ENCODE results near the gene AKNA. TPM values are rescaled to one million over a fixed set of nuclear protein-coding genes. Genes with fewer than 3 reads are reported as not detected.
"Not testable (repeated sequence)": the region's sequence is repeated elsewhere in the genome, so short reads cannot be mapped to it uniquely, and the experiment has no call there.

The AKNA gene
- total and polyA plus RNA-seq, 7 donors = 9.9 to 81.6 (median 16.9) TPM

DNA sequence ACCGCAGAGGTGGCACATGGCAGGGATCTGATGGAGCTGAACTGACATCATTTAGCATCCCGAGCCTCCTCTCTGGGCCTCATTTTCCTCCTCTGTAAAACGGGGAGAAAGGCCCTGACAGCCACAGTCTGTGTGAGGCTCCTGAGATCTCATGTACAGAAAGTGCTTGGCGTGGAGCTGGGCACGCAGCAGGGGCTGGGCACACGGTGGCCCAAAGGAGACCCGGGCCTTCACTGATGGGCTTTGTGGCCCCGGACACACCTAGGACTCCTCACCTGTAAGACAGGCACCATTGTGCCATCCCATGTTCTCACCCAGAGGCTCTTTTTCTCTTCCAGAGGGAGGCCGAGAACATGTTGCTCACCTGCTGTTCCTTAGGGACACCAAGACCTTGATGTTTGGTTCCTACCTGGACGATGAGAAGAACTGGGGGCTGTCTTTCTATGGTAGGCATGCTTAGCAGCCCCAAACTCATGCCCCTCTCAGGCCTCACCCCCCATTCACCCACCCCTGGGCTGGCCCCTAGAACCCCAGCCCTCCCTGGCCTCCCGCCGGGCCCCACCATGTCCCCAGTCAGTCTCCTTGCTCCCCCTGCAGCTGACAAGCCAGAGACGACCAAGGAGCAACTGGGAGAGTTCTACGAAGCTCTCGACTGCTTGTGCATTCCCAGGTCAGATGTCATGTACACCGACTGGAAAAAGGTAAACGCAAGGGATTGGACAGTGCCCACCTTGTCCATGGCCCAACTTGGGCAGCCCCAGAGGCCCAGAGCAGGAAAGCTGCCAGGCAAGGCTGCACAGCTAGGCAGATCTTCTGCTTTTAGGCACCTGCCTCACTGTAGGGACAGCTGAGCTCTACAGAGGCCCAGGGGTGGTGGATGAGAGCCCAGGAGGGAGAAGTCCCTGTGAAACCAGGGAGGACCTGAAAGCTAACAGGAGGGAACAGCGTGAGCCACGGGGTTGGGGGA lies 56.3 kb downstream of the AKNA start:
- H3K4me3 ChIP-seq; H3K27ac ChIP-seq; H3K36me3 ChIP-seq; H3K27me3 ChIP-seq; H3K9me3 ChIP-seq; intact Hi-C loops (cut with DNase I); H3K4me1 ChIP-seq; DNase-seq: not testable (repeated sequence)
- WGBS, 2 donors = 60 to 73% methylated on average over 15 of the region's 19 CpGs

DNA sequence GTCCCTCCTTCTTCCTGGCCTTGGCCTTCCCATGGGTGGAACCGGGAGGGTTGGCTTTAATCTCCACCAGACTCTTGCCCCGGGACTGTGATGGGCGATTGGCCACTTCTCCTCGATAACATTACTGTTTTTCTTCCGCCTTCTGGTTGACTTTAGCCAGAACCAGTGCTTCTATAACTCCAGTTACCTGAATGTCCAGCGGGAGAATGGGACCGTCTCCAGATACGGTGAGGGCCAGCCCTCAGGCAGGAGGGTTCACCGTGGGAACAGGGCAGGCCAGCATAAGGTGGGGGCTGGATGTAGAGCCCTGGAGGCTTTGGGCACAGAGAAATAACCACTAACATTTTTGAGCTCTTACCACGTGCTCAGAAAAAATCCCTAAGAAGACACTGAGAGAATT lies 57.1 kb downstream of the AKNA start:
- TF ChIP-seq, protein P1, sequence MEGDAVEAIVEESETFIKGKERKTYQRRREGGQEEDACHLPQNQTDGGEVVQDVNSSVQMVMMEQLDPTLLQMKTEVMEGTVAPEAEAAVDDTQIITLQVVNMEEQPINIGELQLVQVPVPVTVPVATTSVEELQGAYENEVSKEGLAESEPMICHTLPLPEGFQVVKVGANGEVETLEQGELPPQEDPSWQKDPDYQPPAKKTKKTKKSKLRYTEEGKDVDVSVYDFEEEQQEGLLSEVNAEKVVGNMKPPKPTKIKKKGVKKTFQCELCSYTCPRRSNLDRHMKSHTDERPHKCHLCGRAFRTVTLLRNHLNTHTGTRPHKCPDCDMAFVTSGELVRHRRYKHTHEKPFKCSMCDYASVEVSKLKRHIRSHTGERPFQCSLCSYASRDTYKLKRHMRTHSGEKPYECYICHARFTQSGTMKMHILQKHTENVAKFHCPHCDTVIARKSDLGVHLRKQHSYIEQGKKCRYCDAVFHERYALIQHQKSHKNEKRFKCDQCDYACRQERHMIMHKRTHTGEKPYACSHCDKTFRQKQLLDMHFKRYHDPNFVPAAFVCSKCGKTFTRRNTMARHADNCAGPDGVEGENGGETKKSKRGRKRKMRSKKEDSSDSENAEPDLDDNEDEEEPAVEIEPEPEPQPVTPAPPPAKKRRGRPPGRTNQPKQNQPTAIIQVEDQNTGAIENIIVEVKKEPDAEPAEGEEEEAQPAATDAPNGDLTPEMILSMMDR (IDR thresholded peaks at IDR 0.05) = no peak
- no peak for TF ChIP-seq EP300 (IDR thresholded peaks at IDR 0.05)
- TF ChIP-seq POLR2AphosphoS5 (IDR thresholded peaks at IDR 0.05) = no peak
- TF ChIP-seq POLR2A (IDR thresholded peaks at IDR 0.05) = no peak
- intact Hi-C loops (cut with DNase I) = no loop called here
- H3K4me1 ChIP-seq = no peaks in the 10 kb centered on the region
- H3K4me3 ChIP-seq = no peak overlapping the region
- peaks cover 0 to 3% (median 0%) of the 10 kb centered on the region in 4 donors for H3K36me3 ChIP-seq
- no peak overlapping the region for H3K27ac ChIP-seq
- no peak for DNase-seq
- H3K27me3 ChIP-seq = no peaks in the 10 kb centered on the region
- no peaks in the 10 kb centered on the region for H3K9me3 ChIP-seq
- WGBS, 2 donors = 69 to 81% methylated on average over 10 of the region's 10 CpGs

DNA sequence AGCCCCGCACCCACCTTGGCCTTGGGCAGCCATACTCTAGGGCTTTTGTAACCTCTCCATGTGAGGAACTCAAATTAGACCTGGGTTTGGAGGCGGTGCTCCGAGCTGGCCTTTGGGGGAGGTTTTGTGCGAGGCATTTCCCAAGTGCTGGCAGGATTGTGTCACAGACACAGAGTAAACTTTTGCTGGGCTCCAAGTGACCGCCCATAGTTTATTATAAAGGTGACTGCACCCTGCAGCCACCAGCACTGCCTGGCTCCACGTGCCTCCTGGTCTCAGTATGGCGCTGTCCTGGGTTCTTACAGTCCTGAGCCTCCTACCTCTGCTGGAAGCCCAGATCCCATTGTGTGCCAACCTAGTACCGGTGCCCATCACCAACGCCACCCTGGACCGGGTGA lies 58.2 kb downstream of the AKNA start, which contains the start of gene ORM2:
ORM2 (plus strand) TSS at position 245 of the 398 bp plus-strand sequence; CDS start at position 281, 36 bp downstream.
- H3K36me3 ChIP-seq; intact Hi-C loops (cut with DNase I): not testable (repeated sequence)
- 63 to 93% methylated on average over 2 of the region's 10 CpGs for WGBS, 2 donors

DNA sequence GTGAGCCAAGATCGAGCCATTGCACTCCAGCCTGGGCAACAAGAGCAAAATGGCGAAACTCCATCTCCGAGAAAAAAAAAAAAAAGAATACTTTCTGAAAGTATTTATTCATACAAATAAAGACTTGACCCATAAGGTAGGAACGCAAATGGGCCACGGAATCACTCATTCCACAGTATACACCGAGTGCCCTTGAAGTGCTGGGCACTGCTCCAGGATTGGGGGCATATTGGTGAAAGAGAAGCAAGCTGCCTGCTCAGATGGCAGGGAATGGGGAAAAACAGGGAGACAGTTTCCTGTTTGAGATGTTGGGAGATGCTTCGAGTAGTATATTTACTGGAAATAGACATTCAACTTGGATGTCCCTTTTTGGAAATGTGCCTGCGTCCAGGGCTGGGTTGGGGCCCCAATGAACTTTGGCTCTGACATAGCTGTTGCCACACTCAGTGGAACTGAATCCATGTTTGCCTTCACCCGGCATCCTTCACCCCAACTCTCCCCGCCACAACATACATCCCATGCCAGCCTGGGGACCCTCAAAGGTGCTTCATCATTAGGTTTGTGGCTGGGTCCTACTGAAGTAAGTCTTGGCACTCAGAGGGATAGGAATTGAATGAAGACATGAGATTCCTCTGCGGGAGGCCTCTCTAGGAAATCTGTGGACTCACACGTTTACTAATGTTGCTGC lies 58.7 kb downstream of the AKNA start:
- H3K27ac ChIP-seq; DNase-seq; H3K36me3 ChIP-seq; intact Hi-C loops (cut with DNase I); H3K27me3 ChIP-seq; H3K9me3 ChIP-seq; H3K4me3 ChIP-seq; H3K4me1 ChIP-seq: not testable (repeated sequence)
- 83 to 89% methylated on average over 11 of the region's 12 CpGs for WGBS, 2 donors

More for the DNA sequence above, 58.2 kb downstream of the AKNA start, which contains the start of gene ORM2:
- H3K9me3 ChIP-seq, DNase-seq, H3K4me3 ChIP-seq, H3K27me3 ChIP-seq, H3K27ac ChIP-seq, H3K4me1 ChIP-seq: not testable (repeated sequence)

DNA sequence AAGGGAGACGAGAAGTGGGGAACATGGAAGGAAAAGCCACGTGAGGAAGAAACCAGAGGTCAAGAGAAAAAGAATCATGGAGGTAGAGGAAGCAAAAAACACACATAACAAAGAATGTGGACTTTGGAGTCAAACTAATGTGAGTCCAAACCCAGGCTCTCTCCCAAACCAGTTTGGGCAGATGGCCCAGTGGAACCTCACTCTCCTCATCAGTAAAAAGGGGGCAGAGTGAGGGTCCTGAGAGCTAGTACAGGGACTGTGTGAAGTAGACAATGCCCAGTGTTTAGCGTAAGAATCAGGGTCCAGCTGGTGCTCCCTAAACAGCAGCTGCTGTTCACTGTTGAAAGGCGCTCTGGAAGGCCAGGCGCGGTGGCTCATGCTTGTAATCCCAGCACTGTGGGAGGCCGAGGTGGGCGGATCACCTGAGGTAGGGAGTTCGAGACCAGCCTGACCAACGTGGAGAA lies 59.4 kb downstream of the AKNA start:
- H3K27ac ChIP-seq; H3K9me3 ChIP-seq; H3K27me3 ChIP-seq; H3K36me3 ChIP-seq; H3K4me3 ChIP-seq; DNase-seq; intact Hi-C loops (cut with DNase I); H3K4me1 ChIP-seq: not testable (repeated sequence)
- WGBS, 2 donors = 67 to 82% methylated on average over 10 of the region's 10 CpGs

DNA sequence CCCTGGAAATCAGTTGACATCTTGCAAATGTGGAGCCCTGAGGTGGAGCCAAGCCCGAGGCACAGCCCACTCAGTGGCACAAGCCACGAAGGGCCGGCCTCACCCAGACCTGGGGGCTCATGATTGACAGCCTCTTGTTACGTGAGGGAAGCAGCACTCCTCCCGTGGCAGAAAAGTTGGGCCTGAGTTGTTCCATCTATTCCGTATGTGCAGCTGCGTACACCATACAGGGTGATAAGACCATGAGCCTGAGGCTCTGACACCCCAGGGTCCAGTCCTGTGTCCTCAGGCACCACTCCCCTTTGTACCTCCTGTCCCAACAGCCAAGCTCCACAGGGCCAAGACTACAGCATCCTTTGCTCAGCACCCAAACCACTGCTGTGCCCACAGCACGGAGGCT lies 60.0 kb downstream of the AKNA start:
- TF ChIP-seq, protein P1 (IDR thresholded peaks at IDR 0.05) = no peak
- TF ChIP-seq POLR2AphosphoS5 (IDR thresholded peaks at IDR 0.05) = no peak
- TF ChIP-seq EP300 (IDR thresholded peaks at IDR 0.05) = no peak
- H3K27ac ChIP-seq = no peak overlapping the region
- intact Hi-C loops (cut with DNase I) = no loop called here
- H3K4me3 ChIP-seq = no peak overlapping the region
- H3K27me3 ChIP-seq = no peaks in the 10 kb centered on the region
- WGBS, 2 donors = 96 to 97% methylated on average over 8 of the region's 8 CpGs
- no peaks in the 10 kb centered on the region for H3K4me1 ChIP-seq
- no peaks in the 10 kb centered on the region for H3K9me3 ChIP-seq
- no peaks in the 10 kb centered on the region for H3K36me3 ChIP-seq
- DNase-seq = no peak

DNA sequence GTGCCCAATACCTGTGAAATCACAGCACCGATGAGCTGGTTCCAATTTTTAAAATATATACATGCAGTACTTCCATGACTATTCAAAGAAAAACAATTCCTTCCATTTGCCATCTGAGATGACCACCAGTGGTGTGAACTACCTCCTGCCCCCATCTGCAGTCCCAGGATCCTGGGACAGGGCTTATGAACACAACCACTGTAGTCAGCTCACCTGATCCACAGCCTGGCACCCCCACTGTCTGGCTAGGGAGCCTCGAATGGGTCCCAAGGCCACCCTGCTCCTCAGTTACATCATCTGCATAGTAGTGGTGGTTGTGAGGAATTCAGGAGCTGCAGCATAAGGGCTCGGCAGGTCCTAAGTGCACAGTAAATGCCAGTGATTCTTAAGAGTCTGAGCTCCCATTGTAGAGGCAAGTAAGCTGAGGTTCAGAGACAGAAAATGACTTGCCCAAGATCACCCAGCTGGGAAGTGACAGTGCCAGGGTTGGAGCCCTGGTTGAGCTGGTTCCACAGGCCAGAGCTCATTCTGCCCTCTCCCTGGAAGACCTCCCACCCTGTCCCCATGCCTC lies 62.0 kb downstream of the AKNA start:
- H3K27ac ChIP-seq; H3K9me3 ChIP-seq; H3K27me3 ChIP-seq; H3K4me3 ChIP-seq; DNase-seq; intact Hi-C loops (cut with DNase I); H3K4me1 ChIP-seq; H3K36me3 ChIP-seq: not testable (repeated sequence)
- 83 to 91% methylated on average over 3 of the region's 3 CpGs for WGBS, 2 donors

DNA sequence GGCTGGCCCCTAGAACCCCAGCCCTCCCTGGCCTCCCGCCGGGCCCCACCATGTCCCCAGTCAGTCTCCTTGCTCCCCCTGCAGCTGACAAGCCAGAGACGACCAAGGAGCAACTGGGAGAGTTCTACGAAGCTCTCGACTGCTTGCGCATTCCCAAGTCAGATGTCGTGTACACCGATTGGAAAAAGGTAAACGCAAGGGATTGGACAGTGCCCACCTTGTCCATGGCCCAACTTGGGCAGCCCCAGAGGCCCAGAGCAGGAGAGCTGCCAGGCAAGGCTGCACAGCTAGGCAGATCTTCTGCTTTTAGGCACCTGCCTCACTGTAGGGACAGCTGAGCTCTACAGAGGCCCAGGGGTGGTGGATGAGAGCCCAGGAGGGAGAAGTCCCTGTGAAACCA lies 62.8 kb downstream of the AKNA start:
- H3K36me3 ChIP-seq; H3K4me3 ChIP-seq; H3K4me1 ChIP-seq; H3K27ac ChIP-seq; H3K9me3 ChIP-seq; intact Hi-C loops (cut with DNase I); H3K27me3 ChIP-seq; DNase-seq: not testable (repeated sequence)
- WGBS, 2 donors = 89% methylated on average over 7 of the region's 9 CpGs

Measured in sigmoid colon (tissue), 7 donors.